HEK293 (cell line): ENCODE data around the gene GRM5.

ENCODE experiments used
- CTCF ChIA-PET: fragments of 350-600 bp; formaldehyde crosslinking; extraction: SDS; loops from one replicate; lab custom pipeline; 2021; ENCODE audit warnings: antibody characterized with exemption; lab: Yijun Ruan, JAX
- POLR2A ChIA-PET: fragments of 300-600 bp; formaldehyde crosslinking; extraction: SDS; loops from one replicate; lab custom pipeline; 2020; ENCODE audit warnings: antibody characterized with exemption, inconsistent platforms; lab: Yijun Ruan, JAX
- H3K27ac ChIP-seq: fragments of 200-500 bp; sonication (Bioruptor generic); 2 replicates; pipeline ENCODE4 v1.5.1; 2014; ENCODE audit warnings: low read depth, low read length, control low read depth, inconsistent platforms; ENCODE audit errors: extremely low read depth
- H3K36me3 ChIP-seq, 2 experiments: fragments of 200-500 bp in 1 of 2; sonication (Bioruptor generic) in 1 of 2; 1 replicate in 1 of 2; 2 replicates in 1 of 2; pipeline ENCODE4 v1.5.1; 2014 to 2017; ENCODE audit warnings: inconsistent platforms in 2 of 2, low read length in 2 of 2; ENCODE audit not compliant: control insufficient read depth in 2 of 2, insufficient read depth in 1 of 2
- H3K4me1 ChIP-seq: fragments of 200-500 bp; sonication (Bioruptor generic); 2 replicates; pipeline ENCODE4 v1.5.1; 2014; ENCODE audit warnings: mild to moderate bottlenecking, low read length, inconsistent platforms; ENCODE audit not compliant: control insufficient read depth, insufficient read depth
- H3K4me3 ChIP-seq: 2 replicates; pipeline ENCODE4 v1.5.1; 2011; ENCODE audit warnings: low read depth, mild to moderate bottlenecking, control low read depth, low read length, moderate library complexity
- H3K9me3 ChIP-seq: fragments of 200-500 bp; sonication (Bioruptor generic); 2 replicates; pipeline ENCODE4 v1.5.1; 2014; ENCODE audit warnings: low read depth, low read length, inconsistent platforms; ENCODE audit not compliant: control insufficient read depth, insufficient read depth
- GFI1B ChIP-seq: fragments of 450-650 bp; formaldehyde crosslinking; IDR thresholded peaks from 2 replicates; pipeline ENCODE4 v1.5.1; 2016; ENCODE audit warnings: missing biosample characterization, missing genetic modification characterization
- IKZF3 ChIP-seq: fragments of 450-650 bp; IDR thresholded peaks from 2 replicates; pipeline ENCODE4 v1.5.0; 2018; ENCODE audit warnings: missing biosample characterization, mild to moderate bottlenecking, missing genetic modification characterization, moderate library complexity
- KLF1 ChIP-seq: fragments of 450-650 bp; formaldehyde crosslinking; IDR thresholded peaks from 2 replicates; pipeline ENCODE4 v1.5.1; 2016; ENCODE audit warnings: missing biosample characterization, missing genetic modification characterization
- KLF7 ChIP-seq: fragments of 450-650 bp; formaldehyde crosslinking; IDR thresholded peaks from 2 replicates; pipeline ENCODE4 v1.5.1; 2016; ENCODE audit warnings: missing biosample characterization, missing genetic modification characterization, borderline replicate concordance
- PRDM1 ChIP-seq: fragments of 450-650 bp; formaldehyde crosslinking; IDR thresholded peaks from 2 replicates; pipeline ENCODE4; 2016; ENCODE audit warnings: missing biosample characterization, missing genetic modification characterization
- TSHZ1 ChIP-seq: fragments of 450-650 bp; formaldehyde crosslinking; IDR thresholded peaks from 2 replicates; pipeline ENCODE4 v1.5.1; 2016; ENCODE audit warnings: missing biosample characterization, missing genetic modification characterization, borderline replicate concordance
- ZFP3 ChIP-seq: fragments of 450-650 bp; formaldehyde crosslinking; IDR thresholded peaks from 2 replicates; pipeline ENCODE4 v1.5.1; 2016; ENCODE audit warnings: low read depth, missing biosample characterization, missing genetic modification characterization
- ZNF19 ChIP-seq: fragments of 450-650 bp; formaldehyde crosslinking; IDR thresholded peaks from 2 replicates; pipeline ENCODE4; 2016; ENCODE audit warnings: missing biosample characterization, missing genetic modification characterization, low read depth
- ZNF211 ChIP-seq: fragments of 450-650 bp; formaldehyde crosslinking; IDR thresholded peaks from 2 replicates; pipeline ENCODE4 v1.5.1; 2016; ENCODE audit warnings: low read depth, missing biosample characterization, missing genetic modification characterization
- ZNF214 ChIP-seq: fragments of 450-650 bp; formaldehyde crosslinking; IDR thresholded peaks from 2 replicates; pipeline ENCODE4 v1.5.1; 2017; ENCODE audit warnings: missing biosample characterization, mild to moderate bottlenecking, missing genetic modification characterization, borderline replicate concordance
- ZNF354C ChIP-seq: fragments of 450-650 bp; formaldehyde crosslinking; IDR thresholded peaks from 2 replicates; pipeline ENCODE4 v1.5.1; 2016; ENCODE audit warnings: missing biosample characterization, missing genetic modification characterization, low read depth, borderline replicate concordance
- ZNF394 ChIP-seq: fragments of 450-650 bp; formaldehyde crosslinking; IDR thresholded peaks from 2 replicates; pipeline ENCODE4 v1.5.1; 2016; ENCODE audit warnings: missing biosample characterization, missing genetic modification characterization, mild to moderate bottlenecking, moderate library complexity, borderline replicate concordance
- ZNF416 ChIP-seq: fragments of 450-650 bp; formaldehyde crosslinking; IDR thresholded peaks from 2 replicates; pipeline ENCODE4 v1.5.1; 2016; ENCODE audit warnings: missing biosample characterization, missing genetic modification characterization
- ZNF433 ChIP-seq: fragments of 450-650 bp; formaldehyde crosslinking; IDR thresholded peaks from 2 replicates; pipeline ENCODE4 v1.5.1; 2016; ENCODE audit warnings: missing biosample characterization, missing genetic modification characterization, low read depth
- ZNF518A ChIP-seq: fragments of 450-650 bp; formaldehyde crosslinking; conservative IDR thresholded peaks from 2 replicates; pipeline ENCODE4 v1.5.1; 2016; ENCODE audit warnings: low read depth, missing biosample characterization, missing genetic modification characterization
- ZNF521 ChIP-seq: fragments of 450-650 bp; formaldehyde crosslinking; IDR thresholded peaks from 2 replicates; pipeline ENCODE4 v1.5.1; 2017; ENCODE audit warnings: missing biosample characterization, mild to moderate bottlenecking, missing genetic modification characterization
- ZNF529 ChIP-seq: fragments of 450-650 bp; formaldehyde crosslinking; IDR thresholded peaks from 2 replicates; pipeline ENCODE4 v1.5.1; 2017; ENCODE audit warnings: missing genetic modification characterization, missing biosample characterization; ENCODE audit not compliant: insufficient replicate concordance
- ZNF549 ChIP-seq: fragments of 450-650 bp; IDR thresholded peaks from 2 replicates; pipeline ENCODE4 v1.5.1; 2018; ENCODE audit warnings: missing biosample characterization, missing genetic modification characterization, mild to moderate bottlenecking, inconsistent platforms, moderate library complexity
- ZNF571 ChIP-seq: fragments of 450-650 bp; formaldehyde crosslinking; IDR thresholded peaks from 2 replicates; pipeline ENCODE4 v1.5.0; 2017; ENCODE audit warnings: missing biosample characterization, missing genetic modification characterization
- ZNF704 ChIP-seq: fragments of 450-650 bp; formaldehyde crosslinking; IDR thresholded peaks from 2 replicates; pipeline ENCODE4 v1.5.1; 2016; ENCODE audit warnings: missing biosample characterization, missing genetic modification characterization

Gene GRM5

DNA sequence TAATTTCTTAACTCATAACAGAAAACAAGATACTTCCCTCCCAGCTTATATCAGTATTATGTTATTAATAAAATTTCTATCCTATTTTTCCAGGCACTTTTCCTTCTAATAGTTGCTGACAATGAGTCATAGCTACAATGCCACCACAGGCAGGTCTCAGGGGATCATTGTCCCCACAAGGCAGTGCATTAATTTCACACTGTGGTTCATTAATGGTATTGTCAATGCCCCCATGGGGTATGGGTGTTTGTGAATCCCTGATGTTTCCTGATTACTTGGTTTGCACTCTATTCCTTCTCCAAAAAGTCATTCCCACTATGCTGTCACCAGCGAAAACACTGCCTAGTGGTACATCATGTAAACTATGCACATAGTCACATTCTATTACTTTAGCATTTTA lies 382.8 kb downstream of the GRM5 start:
- CTCF ChIA-PET = no interaction called here
- no peak overlapping the region for H3K4me3 ChIP-seq
- H3K36me3 ChIP-seq = no peaks in the 10 kb centered on the region
- H3K9me3 ChIP-seq = no peaks in the 10 kb centered on the region
- no peaks in the 10 kb centered on the region for H3K4me1 ChIP-seq
- H3K27ac ChIP-seq = no peak overlapping the region
- POLR2A ChIA-PET = no interaction called here
- TF ChIP-seq ZNF214 = no peak
- TF ChIP-seq ZNF19 (tag by site-specific recombination) = no peak
- TF ChIP-seq ZNF529 = no peak
- no peak for TF ChIP-seq ZNF518A (tag by site-specific recombination)
- TF ChIP-seq ZFP3 (tag by site-specific recombination) = no peak
- no peak for TF ChIP-seq KLF1 (tag by site-specific recombination)
- no peak for TF ChIP-seq GFI1B (tag by site-specific recombination)
- TF ChIP-seq ZNF521 (tag by site-specific recombination) = no peak
- TF ChIP-seq ZNF354C = no peak
- TF ChIP-seq ZNF211 (tag by site-specific recombination) = no peak
- no peak for TF ChIP-seq ZNF571 (tag by site-specific recombination)
- TF ChIP-seq TSHZ1 = no peak
- TF ChIP-seq ZNF704 (tag by site-specific recombination) = no peak
- no peak for TF ChIP-seq IKZF3
- no peak for TF ChIP-seq ZNF394 (tag by site-specific recombination)
- no peak for TF ChIP-seq ZNF416 (tag by site-specific recombination)
- TF ChIP-seq ZNF549 (tag by site-specific recombination) = no peak
- TF ChIP-seq KLF7 (tag by site-specific recombination) = no peak
- no peak for TF ChIP-seq ZNF433 (tag by site-specific recombination)
- no peak for TF ChIP-seq PRDM1 (tag by site-specific recombination)
